Transverse colon (tissue), 4 donors: ENCODE data around the gene KCNQ2. TPM values are rescaled to one million over a fixed set of nuclear protein-coding genes. Genes with fewer than 3 reads are reported as not detected.

Experiments
- DNase-seq: peaks from one replicate; pipeline ENCODE4 v3.0.0-alpha.2; 2019
- H3K27ac ChIP-seq, 4 donors: fragments of 200-600 bp; sonication (generic); 2 replicates each; pipeline ENCODE4 v1.5.1; 2016 to 2018; ENCODE audit warnings: inconsistent platforms in 4 of 4
- H3K27me3 ChIP-seq: fragments of 200-600 bp; sonication (generic); 2 replicates; pipeline ENCODE4 v1.5.1; 2017; ENCODE audit warnings: inconsistent platforms
- H3K36me3 ChIP-seq, 4 donors: fragments of 200-600 bp; sonication (generic); 2 replicates each; pipeline ENCODE4 v1.5.1; 2017 to 2019; ENCODE audit warnings: inconsistent platforms in 4 of 4
- H3K4me1 ChIP-seq, 4 donors: fragments of 200-600 bp; sonication (generic); 2 replicates each; pipeline ENCODE4 v1.5.1; 2017 to 2020; ENCODE audit warnings: inconsistent platforms in 4 of 4
- H3K4me3 ChIP-seq, 4 donors: fragments of 200-600 bp; sonication (generic); 1 replicate in 1 of 4; 2 replicates in 3 of 4; pipeline versions ENCODE4 v1.5.1 to v1.6.1; 2017 to 2019; ENCODE audit warnings: inconsistent platforms in 4 of 4
- H3K9me3 ChIP-seq, 2 donors: fragments of 200-600 bp; sonication (generic); 2 replicates each; pipeline ENCODE4 v1.5.1; 2017 to 2019; ENCODE audit warnings: inconsistent platforms in 2 of 2
- EP300 ChIP-seq: sonication (generic); formaldehyde crosslinking; IDR thresholded peaks from one replicate; pipeline ENCODE4 v1.6.1; 2017; ENCODE audit warnings: antibody characterized with exemption, low read depth
- POLR2A ChIP-seq: fragments of 450-650 bp; IDR thresholded peaks from one replicate; pipeline ENCODE4 v1.6.1; 2016; ENCODE audit warnings: antibody characterized with exemption, mild to moderate bottlenecking, moderate library complexity
- POLR2AphosphoS5 ChIP-seq, 3 donors: sonication (generic); formaldehyde crosslinking; IDR thresholded peaks; one replicate each; pipeline ENCODE4 v1.6.1; 2016; ENCODE audit warnings: antibody characterized with exemption in 3 of 3
- WGBS, 2 donors: methylation state at CpG; one replicate each; pipeline ENCODE4 v1.1.5; 2018; ENCODE audit warnings: low coverage in 1 of 2; 5-methylcytosine and 5-hydroxymethylcytosine counted together
- in situ Hi-C, 4 donors: fragments of 200-750 bp; cut with MboI; loops; one replicate each; pipeline versions ENCODE4 v1.15.0 to v1.15.1; 2017; ENCODE audit warnings: low sequenced_read_pairs in 3 of 4, low pct_ligation_motif_present in 1 of 4, low pct_unique_long_range_greater_than_20kb in 1 of 4
- intact Hi-C: fragments of 100-400 bp; cut with DNase I; formaldehyde crosslinking; loops from one replicate; pipeline ENCODE4 v1.15.1; 2023; ENCODE audit warnings: low total_unique reads
- total RNA-seq, 4 donors: library from RNA; depleted of rRNA; stranded (reverse); fragments of >200 nt; gene quantifications; one replicate each; pipeline ENCODE4 v1.1.0, GENCODE V29; 2016
- TF ChIP-seq, protein P1 (sequence below), 5 experiments: fragments of 200-600 bp in 3 of 5; fragments of 450-650 bp in 2 of 5; sonication (generic) in 3 of 5; IDR thresholded peaks; 1 replicate in 2 of 5; 2 replicates in 3 of 5; pipeline ENCODE4 v1.5.1; 2016 to 2017; ENCODE audit warnings: antibody characterized with exemption in 5 of 5, inconsistent platforms in 3 of 5, mild to moderate bottlenecking in 2 of 5, moderate library complexity in 1 of 5

The KCNQ2 gene
- total RNA-seq, 4 donors from 2014 or later = 0.32 to 0.41 (median 0.37) TPM; not detected in 1

DNA sequence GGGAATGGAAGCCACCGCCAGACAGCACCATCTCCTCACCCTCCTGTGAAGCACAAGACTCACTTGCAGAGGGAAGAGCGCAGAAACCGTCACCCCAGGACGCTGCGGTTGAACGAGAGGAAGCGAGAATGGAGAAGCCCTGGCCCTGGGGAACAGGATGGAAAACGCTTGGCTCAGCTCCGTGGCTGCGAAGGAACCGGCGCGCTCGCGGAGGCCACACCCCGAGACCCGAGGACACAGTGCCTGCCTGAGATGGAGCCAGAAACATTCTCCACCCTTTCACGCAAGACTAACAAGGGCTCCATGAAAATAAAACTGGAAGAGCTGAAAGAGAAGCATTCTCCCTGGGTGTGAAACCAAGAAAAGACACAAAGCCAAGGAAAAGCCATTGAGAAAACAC lies 86.0 kb downstream of the KCNQ2 start:
- WGBS, 2 donors = 89% methylated on average over 18 of the region's 18 CpGs; no CpG with 5 or more reads in 1 of the 2 donors
- intact Hi-C loops (no loop called here), in situ Hi-C loops (no loop called here)
- Histone ChIP-seq H3K36me3 (no peaks in the 10 kb centered on the region), H3K4me1 (no peaks in the 10 kb centered on the region), H3K27me3 (peaks cover 16% of the 10 kb centered on the region), H3K27ac (no peak overlapping the region), H3K4me3 (no peak overlapping the region), H3K9me3 (peaks cover 12 to 15% of the 10 kb centered on the region in 2 donors)
- no peak for DNase-seq
- no peak for TF ChIP-seq POLR2A
- TF ChIP-seq, protein P1, sequence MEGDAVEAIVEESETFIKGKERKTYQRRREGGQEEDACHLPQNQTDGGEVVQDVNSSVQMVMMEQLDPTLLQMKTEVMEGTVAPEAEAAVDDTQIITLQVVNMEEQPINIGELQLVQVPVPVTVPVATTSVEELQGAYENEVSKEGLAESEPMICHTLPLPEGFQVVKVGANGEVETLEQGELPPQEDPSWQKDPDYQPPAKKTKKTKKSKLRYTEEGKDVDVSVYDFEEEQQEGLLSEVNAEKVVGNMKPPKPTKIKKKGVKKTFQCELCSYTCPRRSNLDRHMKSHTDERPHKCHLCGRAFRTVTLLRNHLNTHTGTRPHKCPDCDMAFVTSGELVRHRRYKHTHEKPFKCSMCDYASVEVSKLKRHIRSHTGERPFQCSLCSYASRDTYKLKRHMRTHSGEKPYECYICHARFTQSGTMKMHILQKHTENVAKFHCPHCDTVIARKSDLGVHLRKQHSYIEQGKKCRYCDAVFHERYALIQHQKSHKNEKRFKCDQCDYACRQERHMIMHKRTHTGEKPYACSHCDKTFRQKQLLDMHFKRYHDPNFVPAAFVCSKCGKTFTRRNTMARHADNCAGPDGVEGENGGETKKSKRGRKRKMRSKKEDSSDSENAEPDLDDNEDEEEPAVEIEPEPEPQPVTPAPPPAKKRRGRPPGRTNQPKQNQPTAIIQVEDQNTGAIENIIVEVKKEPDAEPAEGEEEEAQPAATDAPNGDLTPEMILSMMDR (IDR thresholded peaks at IDR 0.05) = no peak
- no peak for TF ChIP-seq POLR2AphosphoS5 (IDR thresholded peaks at IDR 0.05)
- no peak for TF ChIP-seq EP300

DNA sequence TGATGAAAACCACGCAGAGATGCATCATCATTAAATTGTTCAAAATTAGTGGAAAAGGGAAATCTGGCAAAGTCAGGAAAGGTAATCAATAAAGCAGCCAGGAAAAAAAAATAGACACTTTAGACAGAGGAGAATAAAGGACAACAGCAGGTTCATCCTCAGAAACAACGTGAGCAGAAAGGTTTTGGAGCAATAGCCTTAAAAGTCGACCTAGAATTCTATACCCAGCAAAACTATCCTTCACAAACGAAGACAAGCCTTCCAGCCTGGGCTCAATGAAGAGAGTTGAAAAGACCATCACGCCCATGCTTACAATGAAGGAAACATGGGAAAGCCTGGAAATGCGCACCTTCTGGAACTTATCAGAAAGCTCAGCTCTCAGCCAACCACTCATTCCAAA lies 86.6 kb downstream of the KCNQ2 start:
- Histone ChIP-seq H3K36me3 (no peaks in the 10 kb centered on the region), H3K4me1 (no peaks in the 10 kb centered on the region), H3K9me3 (peaks cover 12 to 15% of the 10 kb centered on the region in 2 donors), H3K27me3 (peaks cover 22% of the 10 kb centered on the region), H3K4me3 (no peak overlapping the region), H3K27ac (no peak overlapping the region)
- TF ChIP-seq EP300 (no peak), POLR2A (no peak), POLR2AphosphoS5 (IDR thresholded peaks at IDR 0.05) (no peak)
- TF ChIP-seq, protein P1 (IDR thresholded peaks at IDR 0.05) = no peak
- 75 to 88% methylated on average over 4 to 6 of the region's 6 CpGs for WGBS, 2 donors
- intact Hi-C loops = no loop called here
- no peak for DNase-seq
- in situ Hi-C loops = no loop called here

DNA sequence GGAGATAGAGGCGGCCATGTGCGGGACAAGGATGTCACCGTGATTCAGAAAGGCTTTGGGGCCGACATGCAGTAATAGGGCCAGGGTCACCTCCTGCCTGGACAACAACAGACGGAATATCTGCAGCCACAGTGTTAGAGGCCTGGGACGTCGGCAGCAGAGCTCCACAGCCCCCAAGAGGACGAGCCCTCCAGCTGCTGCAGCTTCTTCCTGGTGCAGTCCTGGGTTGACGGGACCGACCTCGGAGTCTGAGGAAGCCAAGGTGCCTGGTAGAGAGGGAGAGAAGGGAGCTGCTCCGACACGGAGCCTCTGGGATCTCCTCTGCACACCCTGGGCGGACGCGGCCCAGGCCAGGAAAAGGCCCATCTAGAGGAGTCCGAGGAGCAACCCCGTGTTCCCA lies 88.1 kb downstream of the KCNQ2 start:
- Histone ChIP-seq H3K36me3 (no peaks in the 10 kb centered on the region), H3K27ac (no peak overlapping the region), H3K27me3 (peaks cover 29% of the 10 kb centered on the region), H3K4me1 (no peaks in the 10 kb centered on the region), H3K4me3 (no peak overlapping the region), H3K9me3 (peaks cover 12 to 15% of the 10 kb centered on the region in 2 donors)
- in situ Hi-C loops = no loop called here
- TF ChIP-seq POLR2A (no peak), EP300 (no peak), POLR2AphosphoS5 (IDR thresholded peaks at IDR 0.05) (no peak)
- TF ChIP-seq, protein P1 (IDR thresholded peaks at IDR 0.05) = no peak
- no peak for DNase-seq
- intact Hi-C loops = loop anchor here (5.0 kb wide), 1 partner anchor 72 kb away; no protein-coding TSS in a partner anchor
- 83% methylated on average over 18 of the region's 18 CpGs; no CpG with 5 or more reads in 1 of the 2 donors for WGBS, 2 donors

DNA sequence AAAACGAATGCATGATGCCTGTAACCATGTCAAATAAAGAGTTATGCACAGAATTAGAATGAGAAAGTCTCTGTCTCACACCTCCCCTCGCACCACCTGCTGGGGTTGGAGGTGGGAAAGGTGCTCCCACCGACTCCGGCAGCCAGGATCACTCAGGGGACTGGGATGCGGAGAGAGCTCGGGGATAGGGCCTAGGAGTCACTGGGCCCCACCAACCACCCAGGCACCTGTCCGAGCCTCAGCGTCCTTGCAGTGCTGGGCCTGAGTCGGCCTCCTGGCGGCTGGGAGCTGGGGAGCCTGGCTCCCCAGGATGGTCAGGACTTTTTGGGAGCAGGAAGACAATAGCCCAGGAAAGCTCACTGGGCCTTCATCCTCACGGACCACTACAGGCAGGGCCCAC lies 88.9 kb downstream of the KCNQ2 start:
- peaks cover 12 to 15% of the 10 kb centered on the region in 2 donors for H3K9me3 ChIP-seq
- in situ Hi-C loops = no loop called here
- no peaks in the 10 kb centered on the region for H3K36me3 ChIP-seq
- TF ChIP-seq EP300 = no peak
- TF ChIP-seq, protein P1 (IDR thresholded peaks at IDR 0.05) = no peak
- TF ChIP-seq POLR2A = no peak
- no peak for TF ChIP-seq POLR2AphosphoS5 (IDR thresholded peaks at IDR 0.05)
- DNase-seq = no peak
- peaks cover 30% of the 10 kb centered on the region for H3K27me3 ChIP-seq
- H3K4me1 ChIP-seq = no peaks in the 10 kb centered on the region
- no peak overlapping the region for H3K27ac ChIP-seq
- intact Hi-C loops = loop anchor here (5.0 kb wide), 1 partner anchor 71 kb away; no protein-coding TSS in a partner anchor
- 13 to 71% methylated on average over 1 to 11 of the region's 11 CpGs for WGBS, 2 donors
- H3K4me3 ChIP-seq = no peak overlapping the region
